Neural cell (in vitro differentiated cells): ENCODE data around the gene GOLGA6L9. TPM values are rescaled to one million over a fixed set of nuclear protein-coding genes. Genes with fewer than 3 reads are reported as not detected.
"Not testable (repeated sequence)": the region's sequence is repeated elsewhere in the genome, so short reads cannot be mapped to it uniquely, and the experiment has no call there.

Source experiments
- H2AFZ ChIP-seq: fragments of 200-600, 300-800 bp; sonication (generic), shearing (Covaris generic); 2 replicates; pipeline ENCODE4 v1.6.0; 2014; ENCODE audit warnings: low read depth, mild to moderate bottlenecking, antibody characterized with exemption, low read length, moderate library complexity
- H3F3A ChIP-seq: fragments of 200-600 bp; shearing (Covaris generic); 2 replicates; pipeline ENCODE4 v1.6.1; 2016; ENCODE audit warnings: mild to moderate bottlenecking, moderate library complexity, mixed read lengths, antibody characterized with exemption, low read length; ENCODE audit not compliant: insufficient read depth, poor library complexity, severe bottlenecking
- H3K27ac ChIP-seq: fragments of 200-600, 300-800 bp; sonication (generic), shearing (Covaris generic); 2 replicates; pipeline ENCODE4 v1.5.1; 2014; ENCODE audit warnings: mild to moderate bottlenecking, low read length, moderate library complexity
- H3K27me3 ChIP-seq: fragments of 300-800, 200-600 bp; sonication (generic), shearing (Covaris generic); 2 replicates; pipeline ENCODE4 v1.6.0; 2014; ENCODE audit warnings: mild to moderate bottlenecking, low read depth, low read length, moderate library complexity; ENCODE audit not compliant: insufficient read depth
- H3K36me3 ChIP-seq: fragments of 300-800, 200-600 bp; sonication (generic), shearing (Covaris generic); 2 replicates; pipeline ENCODE4 v1.5.1; 2014; ENCODE audit warnings: mild to moderate bottlenecking, antibody characterized with exemption, low read length, moderate library complexity; ENCODE audit not compliant: insufficient read depth
- H3K4me2 ChIP-seq: fragments of 300-800, 200-600 bp; sonication (generic), shearing (Covaris generic); 2 replicates; pipeline ENCODE4 v1.6.0; 2014; ENCODE audit warnings: mild to moderate bottlenecking, low read length
- H3K4me3 ChIP-seq: fragments of 300-800, 200-600 bp; sonication (generic), shearing (Covaris generic); 2 replicates; pipeline ENCODE4 v1.5.1; 2014; ENCODE audit warnings: mild to moderate bottlenecking, low read length, moderate library complexity
- H3K79me2 ChIP-seq: fragments of 200-600 bp; shearing (Covaris generic); replicated peaks from 2 replicates; pipeline ENCODE4 v1.6.0; 2014; ENCODE audit warnings: mild to moderate bottlenecking, low read length, moderate library complexity; ENCODE audit not compliant: insufficient read depth
- H3K9ac ChIP-seq: fragments of 300-800, 200-600 bp; sonication (generic), shearing (Covaris generic); 2 replicates; pipeline ENCODE4 v1.6.1; 2016; ENCODE audit warnings: mild to moderate bottlenecking, low read length, mixed read lengths
- H3K9me2 ChIP-seq: fragments of 200-600 bp; shearing (Covaris generic); 2 replicates; pipeline ENCODE4 v1.6.1; 2016; ENCODE audit warnings: mild to moderate bottlenecking, low read length, mixed read lengths; ENCODE audit not compliant: insufficient read depth
- H3K9me3 ChIP-seq: fragments of 200-600, 300-800 bp; sonication (generic), shearing (Covaris generic); 2 replicates; pipeline ENCODE4 v1.6.1; 2016; ENCODE audit warnings: mild to moderate bottlenecking, mixed run types, low read length, moderate library complexity, mixed read lengths
- H4K20me1 ChIP-seq: fragments of 200-600 bp; shearing (Covaris generic); 2 replicates; pipeline ENCODE4 v1.6.1; 2016; ENCODE audit warnings: mild to moderate bottlenecking, mixed run types; ENCODE audit not compliant: insufficient read depth
- CTCF ChIP-seq: fragments of 450-650 bp; IDR thresholded peaks from 2 replicates; pipeline ENCODE4 v1.5.1; 2014; ENCODE audit warnings: antibody characterized with exemption, mild to moderate bottlenecking, moderate library complexity; ENCODE audit not compliant: poor library complexity, severe bottlenecking
- EP300 ChIP-seq: fragments of 450-650 bp; conservative IDR thresholded peaks from 2 replicates; pipeline ENCODE4 v1.6.1; 2014; ENCODE audit warnings: antibody characterized with exemption, mild to moderate bottlenecking, moderate library complexity; ENCODE audit not compliant: poor library complexity, severe bottlenecking
- EZH2 ChIP-seq: fragments of 200-600, 300-800 bp; shearing (Covaris generic), sonication (generic); IDR thresholded peaks from 2 replicates; pipeline ENCODE4 v1.6.1; 2014; ENCODE audit warnings: antibody characterized with exemption, low read length, borderline replicate concordance, mild to moderate bottlenecking; ENCODE audit not compliant: insufficient read depth, poor library complexity, severe bottlenecking
- MXI1 ChIP-seq: fragments of 450-650 bp; conservative IDR thresholded peaks from 2 replicates; pipeline ENCODE4 v1.6.1; 2014; ENCODE audit warnings: antibody characterized with exemption, mild to moderate bottlenecking; ENCODE audit not compliant: poor library complexity, severe bottlenecking
- POLR2AphosphoS5 ChIP-seq: IDR thresholded peaks from 2 replicates; pipeline ENCODE4 v1.6.1; 2012
- RAD21 ChIP-seq: fragments of 450-650 bp; conservative IDR thresholded peaks from 2 replicates; pipeline ENCODE4 v1.6.1; 2014; ENCODE audit warnings: antibody characterized with exemption, mild to moderate bottlenecking, moderate library complexity
- REST ChIP-seq: IDR thresholded peaks from 2 replicates; pipeline ENCODE4 v1.6.1; 2012; ENCODE audit warnings: borderline replicate concordance
- SMC3 ChIP-seq: fragments of 450-650 bp; conservative IDR thresholded peaks from 2 replicates; pipeline ENCODE4 v1.6.1; 2014; ENCODE audit warnings: antibody characterized with exemption, mild to moderate bottlenecking, moderate library complexity; ENCODE audit not compliant: poor library complexity
- TAF1 ChIP-seq: IDR thresholded peaks from 2 replicates; pipeline ENCODE4 v1.6.1; 2012; ENCODE audit warnings: low read depth
- polyA plus RNA-seq: library from polyadenylated mRNA; depleted of rRNA; stranded (reverse); fragments of >200 nt; gene quantifications from 2 replicates; pipeline ENCODE4 v1.2.3, GENCODE V29; 2014

GOLGA6L9 gene
- polyA plus RNA-seq, 1 donor from 2014 or later, result 27.5 TPM

- Histone ChIP-seq H4K20me1 (no peaks in the 10 kb centered on the region), H3K9me2 (no peaks in the 10 kb centered on the region), H3K27ac (no peak overlapping the region), H3K4me3 (no peak overlapping the region), H3F3A (no peaks in the 10 kb centered on the region), H3K4me2 (no peak overlapping the region), H3K9me3 (no peaks in the 10 kb centered on the region), H2AFZ (no peak overlapping the region), H3K9ac (no peak overlapping the region), H3K36me3 (no peaks in the 10 kb centered on the region), H3K79me2 (peaks cover 4% of the 10 kb centered on the region), H3K27me3 (no peaks in the 10 kb centered on the region)
- TF ChIP-seq TAF1, result no peak
- no peak for TF ChIP-seq EP300
- no peak for TF ChIP-seq SMC3
- TF ChIP-seq POLR2AphosphoS5, result no peak
- TF ChIP-seq EZH2, result no peak
- TF ChIP-seq RAD21, result no peak
- TF ChIP-seq REST, result no peak
- no peak for TF ChIP-seq MXI1
- TF ChIP-seq CTCF, result no peak
Observed at GRCh38 chr15:82398785-82399184, 30.8 kb upstream of the GOLGA6L9 start.

GRCh38 chr15:82399366-82400103 is 30.1 kb upstream of the GOLGA6L9 start:
- not testable (repeated sequence) for H3K27ac ChIP-seq, H3K4me3 ChIP-seq, H4K20me1 ChIP-seq, H3K36me3 ChIP-seq, H3K27me3 ChIP-seq, H3K9me3 ChIP-seq, H2AFZ ChIP-seq, H3K4me2 ChIP-seq, H3K9ac ChIP-seq, H3F3A ChIP-seq, H3K79me2 ChIP-seq, H3K9me2 ChIP-seq

- not testable (repeated sequence) for H3K9me2 ChIP-seq, H3K79me2 ChIP-seq, H2AFZ ChIP-seq, H3K27ac ChIP-seq, H3K4me2 ChIP-seq, H3K4me3 ChIP-seq, H4K20me1 ChIP-seq, H3K9me3 ChIP-seq, H3K27me3 ChIP-seq, H3F3A ChIP-seq, H3K9ac ChIP-seq, H3K36me3 ChIP-seq
Observed at GRCh38 chr15:82401918-82402317, 27.7 kb upstream of the GOLGA6L9 start.

GRCh38 chr15:82402341-82402740 is 27.3 kb upstream of the GOLGA6L9 start:
- not testable (repeated sequence) for H3K9ac ChIP-seq, H3F3A ChIP-seq, H3K4me3 ChIP-seq, H4K20me1 ChIP-seq, H3K27me3 ChIP-seq, H2AFZ ChIP-seq, H3K36me3 ChIP-seq, H3K79me2 ChIP-seq, H3K27ac ChIP-seq, H3K4me2 ChIP-seq, H3K9me3 ChIP-seq, H3K9me2 ChIP-seq

GRCh38 chr15:82406211-82406610 is 23.4 kb upstream of the GOLGA6L9 start:
- H3K27ac ChIP-seq, H3K36me3 ChIP-seq, H3F3A ChIP-seq, H3K9me3 ChIP-seq, H3K4me2 ChIP-seq, H3K79me2 ChIP-seq, H4K20me1 ChIP-seq, H3K9me2 ChIP-seq, H3K27me3 ChIP-seq, H3K9ac ChIP-seq, H2AFZ ChIP-seq, H3K4me3 ChIP-seq: not testable (repeated sequence)
